ENCODE results near the gene GUCY2D.

GUCY2D gene

GRCh38 chr17:8063761-8064534, 61.5 kb downstream of the GUCY2D start:
- no peak for DNase-seq (ENCODE audit: low read depth in 2 of 2, low spot score in 1 of 2)

- no peak for DNase-seq (ENCODE audit: low read depth in 2 of 2, low spot score in 1 of 2)
Observed at GRCh38 chr17:8064561-8065019, 62.2 kb downstream of the GUCY2D start.

- DNase-seq (ENCODE audit: low read depth in 2 of 2, low spot score in 1 of 2), result no peak
Observed at GRCh38 chr17:8066841-8067775, 64.7 kb downstream of the GUCY2D start.

GRCh38 chr17:8067806-8068205, 65.4 kb downstream of the GUCY2D start:
- no peak for DNase-seq (ENCODE audit: low read depth in 2 of 2, low spot score in 1 of 2)

- DNase-seq (ENCODE audit: low read depth in 2 of 2, low spot score in 1 of 2), result no peak
Observed at GRCh38 chr17:8068736-8069586, 66.5 kb downstream of the GUCY2D start.

GRCh38 chr17:8069587-8069860, 67.1 kb downstream of the GUCY2D start:
- DNase-seq (ENCODE audit: low read depth in 2 of 2, low spot score in 1 of 2), result no peak

All from stimulated activated CD8-positive, alpha-beta memory T cell treated with anti-CD3 and anti-CD28 coated beads, Interleukin-4, amount 100 ng/mL, for 4 hours (primary cell).